ENCODE data around the gene GPR15LG. TPM values are rescaled to one million over a fixed set of nuclear protein-coding genes. Genes with fewer than 3 reads are reported as not detected.

GPR15LG gene
- total RNA-seq, 1 experiment from 2014 or later = not detected

- POLR2A ChIA-PET (ENCODE audit: unreplicated experiment) = no interaction called here
- Histone ChIP-seq H3K9me2 (replicated peaks; ENCODE audit: low read length) (no peaks in the 10 kb centered on the region), H3K79me2 (ENCODE audit: low read length) (no peaks in the 10 kb centered on the region), H2AFZ (ENCODE audit: low read length) (no peak overlapping the region), H3K9me3 (ENCODE audit: low read length) (no peaks in the 10 kb centered on the region), H3K36me3 (ENCODE audit: low read depth, low read length) (no peaks in the 10 kb centered on the region), H3K4me1 (ENCODE audit: insufficient read depth, low read length) (no peaks in the 10 kb centered on the region), H3K9ac (ENCODE audit: low read length) (no peak overlapping the region), H3K27ac (ENCODE audit: low read length) (no peak overlapping the region), H3F3A (ENCODE audit: low read length, unreplicated experiment) (no peaks in the 10 kb centered on the region), H3K4me3 (ENCODE audit: low read length) (no peak overlapping the region), H3K4me2 (ENCODE audit: low read length) (no peak overlapping the region), H4K20me1 (ENCODE audit: low read length) (no peaks in the 10 kb centered on the region), H3K27me3 (ENCODE audit: low read length) (peaks cover 16% of the 10 kb centered on the region)
- intact Hi-C loops (cut with micrococcal nuclease) = no loop called here
- CTCF ChIA-PET = no interaction called here
- no TSS peak for BruUV-seq (replicated peaks)
- ATAC-seq (no peak), DNase-seq (no peak)
- TF ChIP-seq EZH2phosphoT487 (IDR thresholded peaks at IDR 0.05; ENCODE audit: borderline replicate concordance, low read length) = no peak
- TF ChIP-seq EZH2 (IDR thresholded peaks at IDR 0.05; ENCODE audit: low read length, unreplicated experiment) = no peak
- 0 out of 2 replicates have a peak, but pooled peaks have one; percentile 0 for TF ChIP-seq CTCF (conservative IDR thresholded peaks at IDR 0.05; ENCODE audit: low read depth, low read length)
Measured at GRCh38 chr10:84205853-84206525, 32.4 kb downstream of the GPR15LG start.

GRCh38 chr10:84208023-84208422 lies 34.4 kb downstream of the GPR15LG start:
- H2AFZ ChIP-seq (ENCODE audit: low read length) = no peak overlapping the region
- H3K9ac ChIP-seq (ENCODE audit: low read length) = no peak overlapping the region
- peaks cover 22% of the 10 kb centered on the region for H3K27me3 ChIP-seq (ENCODE audit: low read length)
- no TSS peak for BruUV-seq (replicated peaks)
- no peaks in the 10 kb centered on the region for H4K20me1 ChIP-seq (ENCODE audit: low read length)
- ChIA-PET CTCF (no interaction called here), POLR2A (ENCODE audit: unreplicated experiment) (no interaction called here)
- H3K9me3 ChIP-seq (ENCODE audit: low read length) = no peaks in the 10 kb centered on the region
- TF ChIP-seq CTCF (conservative IDR thresholded peaks at IDR 0.05; ENCODE audit: low read depth, low read length) (no peak), EZH2 (IDR thresholded peaks at IDR 0.05; ENCODE audit: low read length, unreplicated experiment) (no peak), EZH2phosphoT487 (IDR thresholded peaks at IDR 0.05; ENCODE audit: borderline replicate concordance, low read length) (no peak)
- H3K4me2 ChIP-seq (ENCODE audit: low read length) = no peak overlapping the region
- DNase-seq (no peak), ATAC-seq (no peak)
- intact Hi-C loops (cut with micrococcal nuclease) = no loop called here
- no peaks in the 10 kb centered on the region for H3K9me2 ChIP-seq (replicated peaks; ENCODE audit: low read length)
- H3F3A ChIP-seq (ENCODE audit: low read length, unreplicated experiment) = no peaks in the 10 kb centered on the region
- no peaks in the 10 kb centered on the region for H3K36me3 ChIP-seq (ENCODE audit: low read depth, low read length)
- no peak overlapping the region for H3K4me3 ChIP-seq (ENCODE audit: low read length)
- H3K27ac ChIP-seq (ENCODE audit: low read length) = no peak overlapping the region
- H3K4me1 ChIP-seq (ENCODE audit: insufficient read depth, low read length) = no peaks in the 10 kb centered on the region
- no peaks in the 10 kb centered on the region for H3K79me2 ChIP-seq (ENCODE audit: low read length)

DNA sequence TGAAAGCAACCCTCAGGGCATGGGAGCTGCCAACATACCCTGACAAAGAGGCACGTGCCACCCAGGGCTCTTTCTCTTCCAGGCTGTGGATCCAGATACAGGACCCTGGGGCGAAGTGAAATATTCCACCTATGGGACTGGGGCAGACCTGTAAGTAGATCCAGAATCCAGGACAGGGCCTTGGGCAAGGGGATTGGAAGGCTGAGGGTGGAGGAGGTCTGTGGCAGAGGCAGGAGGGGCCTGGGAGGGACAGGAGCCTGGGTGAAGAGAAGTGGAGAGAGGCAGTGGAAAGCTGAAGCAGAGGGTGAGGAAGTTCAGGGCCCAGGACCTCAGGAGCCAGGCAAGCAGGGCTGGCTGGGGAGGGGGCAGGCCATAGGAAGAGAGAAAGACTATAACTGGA lies 38.0 kb downstream of the GPR15LG start:
- H3K9ac ChIP-seq (ENCODE audit: low read length) = no peak overlapping the region
- POLR2A ChIA-PET (ENCODE audit: unreplicated experiment) = no interaction called here
- DNase-seq (no peak), ATAC-seq (no peak)
- H3K27ac ChIP-seq (ENCODE audit: low read length) = no peak overlapping the region
- no peak overlapping the region for H3K4me3 ChIP-seq (ENCODE audit: low read length)
- BruUV-seq (replicated peaks) = no TSS peak
- H3K27me3 ChIP-seq (ENCODE audit: low read length) = peaks cover 22% of the 10 kb centered on the region
- H4K20me1 ChIP-seq (ENCODE audit: low read length) = no peaks in the 10 kb centered on the region
- intact Hi-C loops (cut with micrococcal nuclease) = no loop called here
- no peak overlapping the region for H2AFZ ChIP-seq (ENCODE audit: low read length)
- H3F3A ChIP-seq (ENCODE audit: low read length, unreplicated experiment) = no peaks in the 10 kb centered on the region
- H3K9me2 ChIP-seq (replicated peaks; ENCODE audit: low read length) = no peaks in the 10 kb centered on the region
- H3K9me3 ChIP-seq (ENCODE audit: low read length) = no peaks in the 10 kb centered on the region
- no peaks in the 10 kb centered on the region for H3K4me1 ChIP-seq (ENCODE audit: insufficient read depth, low read length)
- H3K79me2 ChIP-seq (ENCODE audit: low read length) = no peaks in the 10 kb centered on the region
- no peak for TF ChIP-seq EZH2phosphoT487 (IDR thresholded peaks at IDR 0.05; ENCODE audit: borderline replicate concordance, low read length)
- no peak for TF ChIP-seq EZH2 (IDR thresholded peaks at IDR 0.05; ENCODE audit: low read length, unreplicated experiment)
- no peak for TF ChIP-seq CTCF (conservative IDR thresholded peaks at IDR 0.05; ENCODE audit: low read depth, low read length)
- no peaks in the 10 kb centered on the region for H3K36me3 ChIP-seq (ENCODE audit: low read depth, low read length)
- CTCF ChIA-PET = no interaction called here
- no peak overlapping the region for H3K4me2 ChIP-seq (ENCODE audit: low read length)
